ENCODE measurements around the gene STRBP.

The STRBP gene

GRCh38 chr9:123157221-123157620, 111.2 kb downstream of the STRBP start:
- POLR2A ChIA-PET (ENCODE audit: low non-redundant PET), result no interaction called here
- CTCF ChIA-PET, result interaction anchor here (0.7 kb wide), 1 partner anchor 107 kb away, joined by 3 read pairs; no protein-coding TSS in a partner anchor
- H3K27ac ChIP-seq, result no peak overlapping the region
- TF ChIP-seq CTCF (conservative IDR thresholded peaks at IDR 0.05; ENCODE audit: low read depth), result no peak
- DNase-seq (ENCODE audit: low spot score), result no peak

GRCh38 chr9:123150708-123151503, 117.5 kb downstream of the STRBP start:
- TF ChIP-seq CTCF (conservative IDR thresholded peaks at IDR 0.05; ENCODE audit: low read depth), result no peak
- no peak overlapping the region for H3K27ac ChIP-seq
- peak; percentile 24 for DNase-seq (ENCODE audit: low spot score)
- ChIA-PET CTCF (no interaction called here), POLR2A (ENCODE audit: low non-redundant PET) (no interaction called here)

- ChIA-PET POLR2A (ENCODE audit: low non-redundant PET) (no interaction called here), CTCF (interaction anchor here (0.6 kb wide), 1 partner anchor 978 kb away, joined by 5 read pairs; no protein-coding TSS in a partner anchor)
- no peak overlapping the region for H3K27ac ChIP-seq
- TF ChIP-seq CTCF (conservative IDR thresholded peaks at IDR 0.05; ENCODE audit: low read depth), result no peak
- DNase-seq (ENCODE audit: low spot score), result no peak
Observed at GRCh38 chr9:123149067-123149466, 119.3 kb downstream of the STRBP start.

GRCh38 chr9:123138163-123138562, 130.2 kb downstream of the STRBP start:
- no peak for DNase-seq (ENCODE audit: low spot score)
- H3K27ac ChIP-seq, result no peak overlapping the region
- no peak for TF ChIP-seq CTCF (conservative IDR thresholded peaks at IDR 0.05; ENCODE audit: low read depth)
- CTCF ChIA-PET, result interaction anchor here (0.6 kb wide), 1 partner anchor 44 kb away, joined by 3 read pairs; no protein-coding TSS in a partner anchor
- POLR2A ChIA-PET (ENCODE audit: low non-redundant PET), result no interaction called here

GRCh38 chr9:123135430-123135829, 133.0 kb downstream of the STRBP start:
- no peak overlapping the region for H3K27ac ChIP-seq
- no peak for TF ChIP-seq CTCF (conservative IDR thresholded peaks at IDR 0.05; ENCODE audit: low read depth)
- POLR2A ChIA-PET (ENCODE audit: low non-redundant PET), result no interaction called here
- CTCF ChIA-PET, result interaction anchor here (1.2 kb wide), 1 partner anchor 214 kb away, joined by 3 read pairs; no protein-coding TSS in a partner anchor
- no peak for DNase-seq (ENCODE audit: low spot score)

GRCh38 chr9:123132696-123133095, 135.7 kb downstream of the STRBP start:
- POLR2A ChIA-PET (ENCODE audit: low non-redundant PET), result no interaction called here

More at GRCh38 chr9:123132696-123133095, 135.7 kb downstream of the STRBP start:
- no peak for DNase-seq (ENCODE audit: low spot score)
- no peak overlapping the region for H3K27ac ChIP-seq
- no peak for TF ChIP-seq CTCF (conservative IDR thresholded peaks at IDR 0.05; ENCODE audit: low read depth)
- CTCF ChIA-PET, result interaction anchor here (0.6 kb wide), 1 partner anchor 216 kb away, joined by 3 read pairs; no protein-coding TSS in a partner anchor

Data from RWPE1 (cell line).